ENCODE measurements around the gene GLRX2. TPM values are rescaled to one million over a fixed set of nuclear protein-coding genes. Genes with fewer than 3 reads are reported as not detected.

The GLRX2 gene
- polyA plus RNA-seq, 1 of the 3 experiments (the other 2 are of a cell fraction) = 12.8 TPM

- TF ChIP-seq MAX (IDR thresholded peaks at IDR 0.05; ENCODE audit: low read depth) (peak; percentile 90), JUND (IDR thresholded peaks at IDR 0.05) (no peak), CTCF (IDR thresholded peaks at IDR 0.05) (no peak), GABPA (IDR thresholded peaks at IDR 0.05; ENCODE audit: low read depth) (peak; percentile 80), EP300 (IDR thresholded peaks at IDR 0.05; ENCODE audit: borderline replicate concordance in 1 of 2, low read depth in 1 of 2, low read length in 1 of 2) (peak; percentile 14 to 18; a peak in 3 of 4 replicates), REST (IDR thresholded peaks at IDR 0.05; ENCODE audit: low read depth, low read length) (peak; percentile 61; the same call in 1 of the 2 replicates), FOSL2 (IDR thresholded peaks at IDR 0.05; ENCODE audit: borderline replicate concordance, low read depth) (peak; percentile 59; the same call in 1 of the 2 replicates), FOXJ3 (CRISPR knock-in tag; IDR thresholded peaks at IDR 0.05) (no peak; the same call in 1 of the 2 replicates), PBX3 (IDR thresholded peaks at IDR 0.05) (peak; percentile 73), RAD21 (IDR thresholded peaks at IDR 0.05; ENCODE audit: low read length) (no peak), POLR2AphosphoS5 (IDR thresholded peaks at IDR 0.05; ENCODE audit: low read depth, low read length) (peak; percentile 68), MXI1 (IDR thresholded peaks at IDR 0.05; ENCODE audit: low read depth, low read length) (peak; percentile 95), MEF2A (IDR thresholded peaks at IDR 0.05; ENCODE audit: borderline replicate concordance, low read depth) (no peak), YY1 (IDR thresholded peaks at IDR 0.05; ENCODE audit: low read depth) (peak; percentile 39), SIN3A (IDR thresholded peaks at IDR 0.05; ENCODE audit: borderline replicate concordance, low read depth, low read length) (peak; percentile 99)
Observed at GRCh38 chr1:193059282-193060114, 45.7 kb downstream of the GLRX2 start, which contains the start of the genes RO60 and UCHL5 (continued).
